GM12878 (cell line): Measurements from ENCODE around the gene OLIG3. TPM values are rescaled to one million over a fixed set of nuclear protein-coding genes. Genes with fewer than 3 reads are reported as not detected.

ENCODE experiments used
- ATAC-seq: fragments of 200-7000 bp; cut with Tn5 transposase; 3 replicates; pipeline ENCODE4 v1.9.1; 2020; ENCODE audit warnings: mild to moderate bottlenecking, moderate library complexity
- BruUV-seq: library from RNA; stranded (reverse); fragments of 400-500 nt; replicated peaks from 2 replicates; lab custom pipeline; 2021; lab: Mats Ljungman, UMichigan
- CTCF ChIA-PET: fragments of 300-600 bp; sonication (Branson Sonifier 250); formaldehyde crosslinking; extraction: SDS; loops from one replicate; lab custom pipeline; 2021; ENCODE audit warnings: inconsistent platforms; lab: Yijun Ruan, JAX
- POLR2A ChIA-PET: fragments of 350-600 bp; formaldehyde crosslinking; extraction: SDS; loops from one replicate; lab custom pipeline; 2021; ENCODE audit warnings: inconsistent platforms; lab: Charles Lee
- RAD21 ChIA-PET: fragments of 300-600 bp; sonication (Branson Sonifier 250); formaldehyde crosslinking; loops from one replicate; lab custom pipeline; 2023; ENCODE audit warnings: antibody characterized with exemption; ENCODE audit not compliant: unreplicated experiment; lab: Charles Lee
- SMC1A ChIA-PET: fragments of 300-600 bp; sonication (Branson Sonifier 250); formaldehyde crosslinking; loops from one replicate; lab custom pipeline; 2023; ENCODE audit not compliant: unreplicated experiment, uncharacterized antibody; lab: Charles Lee
- DNase-seq: peaks from one replicate; pipeline ENCODE4 v3.0.0-alpha.2; 2011; ENCODE audit warnings: low read depth, low spot score
- FAIRE-seq: peaks from 3 replicates; lab custom pipeline; 2011; peaks lifted over from hg19 to GRCh38; lab: Jason Lieb, UNC
- H2AFZ ChIP-seq: 2 replicates; pipeline ENCODE4 v1.6.0; 2011; ENCODE audit warnings: low read depth, low read length, control low read depth; ENCODE audit not compliant: control insufficient read depth
- H3K27ac ChIP-seq: 2 replicates; pipeline ENCODE4 v1.5.1; 2011; ENCODE audit warnings: control low read depth; ENCODE audit not compliant: control insufficient read depth, insufficient read depth
- H3K27me3 ChIP-seq, 2 experiments: replicated peaks in 1 of 2; 2 replicates each; pipeline versions ENCODE4 v1.6.0 to v1.6.1; 2011; ENCODE audit warnings: low read length in 1 of 2; ENCODE audit not compliant: control insufficient read depth in 2 of 2, insufficient read depth in 2 of 2
- H3K36me3 ChIP-seq, 2 experiments: 2 replicates each; pipeline ENCODE4 v1.5.1; 2011; ENCODE audit warnings: low read length in 1 of 2; ENCODE audit not compliant: control insufficient read depth in 2 of 2, insufficient read depth in 2 of 2
- H3K4me1 ChIP-seq: 2 replicates; pipeline ENCODE4 v1.6.1; 2011; ENCODE audit warnings: mild to moderate bottlenecking, low read length, moderate library complexity, mixed read lengths; ENCODE audit not compliant: control insufficient read depth, insufficient read depth
- H3K4me2 ChIP-seq: 2 replicates; pipeline ENCODE4 v1.6.0; 2011; ENCODE audit warnings: control low read depth; ENCODE audit not compliant: control insufficient read depth, insufficient read depth
- H3K4me3 ChIP-seq: fragments of 200-600 bp; sonication (generic); 2 replicates; pipeline ENCODE4 v1.5.1; 2016
- H3K79me2 ChIP-seq: 2 replicates; pipeline ENCODE4 v1.6.0; 2011; ENCODE audit warnings: low read length; ENCODE audit not compliant: control insufficient read depth, insufficient read depth
- H3K9ac ChIP-seq: 2 replicates; pipeline ENCODE4 v1.8.0; 2011; ENCODE audit warnings: low read length, control low read depth, mixed read lengths; ENCODE audit not compliant: control insufficient read depth, insufficient read depth
- H3K9me3 ChIP-seq: replicated peaks from 3 replicates; pipeline ENCODE4 v1.5.1; 2011; ENCODE audit warnings: mild to moderate bottlenecking, low read length; ENCODE audit not compliant: control insufficient read depth, insufficient read depth
- H4K20me1 ChIP-seq: 2 replicates; pipeline ENCODE4 v1.6.0; 2011; ENCODE audit not compliant: control insufficient read depth, insufficient read depth
- BCL11A ChIP-seq: IDR thresholded peaks from 2 replicates; pipeline ENCODE4 v1.6.1; 2011; ENCODE audit warnings: low read depth, low read length
- SKIL ChIP-seq: fragments of 450-650 bp; IDR thresholded peaks from 2 replicates; pipeline ENCODE4 v1.6.1; 2017; ENCODE audit warnings: mild to moderate bottlenecking, low read depth, inconsistent platforms; ENCODE audit not compliant: poor library complexity, severe bottlenecking
- WRNIP1 ChIP-seq: IDR thresholded peaks from 2 replicates; pipeline ENCODE4 v1.6.1; 2011; ENCODE audit warnings: low read depth, low read length, improper control_type of control experiment, borderline replicate concordance
- WGBS: methylation state at CpG from one replicate; pipeline ENCODE4 v1.1.6; 2016; ENCODE audit warnings: low lambda C conversion rate; ENCODE audit not compliant: insufficient replicate concordance, insufficient coverage; ENCODE audit errors: missing lambda C conversion rate; 5-methylcytosine and 5-hydroxymethylcytosine counted together
- in situ Hi-C: fragments of 300-500 bp; cut with MboI; formaldehyde crosslinking; loops from 9 replicates; pipeline ENCODE4 v1.14.3; 2018; ENCODE audit warnings: mixed read lengths
- intact Hi-C: fragments of 100-400 bp; cut with micrococcal nuclease; formaldehyde crosslinking; loops from one replicate; pipeline ENCODE4 v1.14.2; 2022; ENCODE audit not compliant: unreplicated experiment
- polyA plus RNA-seq, 11 experiments: library from polyadenylated mRNA; depleted of rRNA in 4 of 11; unstranded in 6 of 11; stranded (reverse) in 5 of 11; fragments of >200 nt; fragmentation: Nextera tagmentation in 4 of 11; fragmentation: Illumina TruSeq in 1 of 11; extraction: Ambion mirVana in 4 of 11; extraction: Trizol in 1 of 11; gene quantifications; 1 replicate in 1 of 11; 2 replicates in 10 of 11; pipeline versions ENCODE4 v1.2.1 to v1.2.3, GENCODE V29; 2011 to 2016; ENCODE audit warnings: inconsistent platforms in 2 of 11, missing spikeins in 2 of 11, low read depth in 1 of 11
- total RNA-seq, 4 experiments: library from RNA; depleted of rRNA in 3 of 4; stranded (reverse); fragments of >200 nt in 3 of 4; fragmentation: Illumina TruSeq in 1 of 4; extraction: Trizol in 1 of 4; gene quantifications; 2 replicates each; pipeline versions ENCODE4 v1.2.1 to v1.2.3, GENCODE V29; 2013 to 2021

Gene OLIG3
- total and polyA plus RNA-seq, 10 of the 15 experiments (the other 5 are each of a cell fraction or from before 2014, with no cell fraction given), result not detected

- TF ChIP-seq SKIL, result no peak
Measured at GRCh38 chr6:137487869-137488149, 6.4 kb downstream of the OLIG3 start (continued).

DNA sequence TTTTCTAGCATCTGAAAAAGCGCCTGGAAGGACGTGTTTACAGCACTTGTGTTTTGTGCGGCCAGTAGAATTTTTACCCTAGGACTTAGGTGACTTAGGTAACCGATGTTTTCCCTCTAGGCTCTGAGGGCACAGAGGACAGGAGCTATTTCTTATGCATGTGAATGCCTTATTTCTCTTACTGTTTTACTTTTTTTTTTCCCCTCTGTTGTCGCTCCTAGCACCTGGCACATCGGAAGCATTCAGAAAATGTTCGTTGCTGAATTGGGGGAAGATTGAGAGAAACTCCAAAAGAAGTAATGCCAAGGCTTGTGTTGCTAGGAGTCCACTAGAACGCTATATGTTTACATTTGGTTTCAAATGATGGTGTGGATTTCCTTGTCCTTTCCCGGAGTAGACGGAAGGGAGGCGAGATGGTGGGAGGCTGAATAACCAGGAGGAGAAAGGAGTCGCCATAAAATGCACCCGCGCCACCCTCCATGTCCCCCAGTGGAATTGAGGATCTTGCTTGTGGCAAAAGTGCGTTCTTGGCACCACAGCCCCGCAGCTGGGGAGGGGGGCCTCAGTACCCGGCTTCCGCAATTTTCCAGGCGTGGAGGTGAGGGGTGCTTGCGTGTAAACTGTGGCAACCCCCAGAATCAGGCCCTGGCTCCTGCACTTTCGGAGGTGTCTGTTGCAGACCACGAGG lies 6.9 kb downstream of the OLIG3 start:
- ATAC-seq, result no peak
- no peak for FAIRE-seq
- no peak overlapping the region for H2AFZ ChIP-seq
- 20% methylated on average over 22 of the region's 22 CpGs for WGBS
- no peak for DNase-seq
- H3K4me1 ChIP-seq, result no peaks in the 10 kb centered on the region
- no peak overlapping the region for H3K4me3 ChIP-seq
- SMC1A ChIA-PET, result no interaction called here
- intact Hi-C loops, result no loop called here
- no peaks in the 10 kb centered on the region for H3K79me2 ChIP-seq
- CTCF ChIA-PET, result interaction anchor here (0.7 kb wide), 1 partner anchor 72 kb away, joined by 3 read pairs; no protein-coding TSS in a partner anchor
- no peak overlapping the region for H3K9ac ChIP-seq
- H3K4me2 ChIP-seq, result no peak overlapping the region
- in situ Hi-C loops, result no loop called here
- H3K27ac ChIP-seq, result no peak overlapping the region
- POLR2A ChIA-PET, result no interaction called here
- no peaks in the 10 kb centered on the region for H4K20me1 ChIP-seq
- H3K9me3 ChIP-seq, result no peaks in the 10 kb centered on the region; the same call in 2 of the 3 replicates
- peaks cover 26 to 38% of the 10 kb centered on the region in 2 experiments for H3K27me3 ChIP-seq
- TF ChIP-seq BCL11A (no peak), WRNIP1 (no peak)
- RAD21 ChIA-PET, result no interaction called here
- BruUV-seq, result no TSS peak
- H3K36me3 ChIP-seq, result no peaks in the 10 kb centered on the region
